HG02884 (cell line): ENCODE results near the gene RGP1.

Experiments
- ATAC-seq: cut with Tn5 transposase; IDR thresholded peaks from one replicate; pipeline ENCODE4 v1.9.1; 2021; ENCODE audit warnings: mild to moderate bottlenecking, moderate library complexity; ENCODE audit not compliant: unreplicated experiment

Gene RGP1

GRCh38 chr9:35800530-35800929 is 51.4 kb downstream of the RGP1 start:
- ATAC-seq, result no peak

- ATAC-seq, result no peak
Measured at GRCh38 chr9:35801328-35802128, 52.4 kb downstream of the RGP1 start.

DNA sequence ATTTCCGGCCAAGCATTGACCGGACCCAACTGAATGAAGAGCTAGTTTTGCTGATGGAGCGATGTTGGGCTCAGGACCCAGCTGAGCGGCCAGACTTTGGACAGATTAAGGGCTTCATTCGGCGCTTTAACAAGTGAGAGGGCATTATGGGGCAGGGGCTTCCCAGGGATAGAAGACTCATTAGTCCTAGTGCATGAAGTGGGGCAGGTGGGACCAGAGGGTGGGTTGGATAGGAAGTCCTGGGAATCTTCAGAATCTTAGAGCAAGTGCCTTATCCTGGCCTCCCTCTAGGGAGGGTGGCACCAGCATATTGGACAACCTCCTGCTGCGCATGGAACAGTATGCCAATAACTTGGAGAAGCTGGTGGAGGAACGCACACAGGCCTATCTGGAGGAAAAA is 57.0 kb downstream of the RGP1 start:
- ATAC-seq, result no peak
